K562 (cell line): ENCODE measurements around the gene KRTAP2-1. TPM values are rescaled to one million over a fixed set of nuclear protein-coding genes. Genes with fewer than 3 reads are reported as not detected.

Source experiments
- CBX3 ChIP-seq, 2 experiments: IDR thresholded peaks; 1 replicate in 1 of 2; 2 replicates in 1 of 2; pipeline ENCODE4 v1.6.1; 2012; ENCODE audit warnings: inconsistent platforms in 2 of 2, low read length in 2 of 2, borderline replicate concordance in 1 of 2, control low read depth in 1 of 2
- CEBPG ChIP-seq, 3 experiments: fragments of 200-800 bp in 1 of 3; sonication (Bioruptor generic) in 1 of 3; sonication (generic) in 1 of 3; formaldehyde crosslinking in 1 of 3; IDR thresholded peaks in 2 of 3; conservative IDR thresholded peaks in 1 of 3; 2 replicates each; pipeline versions ENCODE4 v1.6.1 to v1.8.0; 2016 to 2022; ENCODE audit warnings: missing compliant biosample characterization in 2 of 3, missing genetic modification characterization in 2 of 3, mild to moderate bottlenecking in 1 of 3, missing genetic modification reagents in 1 of 3
- CXXC5 ChIP-seq: fragments of 250-450 bp; sonication (Bioruptor Pico); IDR thresholded peaks from 2 replicates; pipeline ENCODE4 v1.8.0; 2022; ENCODE audit warnings: inconsistent platforms, mild to moderate bottlenecking, moderate library complexity
- ETV1 ChIP-seq: fragments of 450-650 bp; conservative IDR thresholded peaks from 2 replicates; pipeline ENCODE4 v1.6.1; 2016; ENCODE audit warnings: missing genetic modification characterization, control low read depth, low read depth, missing compliant biosample characterization
- HDAC2 ChIP-seq: fragments of 450-650 bp; IDR thresholded peaks from 2 replicates; pipeline ENCODE4 v1.6.1; 2016; ENCODE audit warnings: mild to moderate bottlenecking
- HDAC6 ChIP-seq: IDR thresholded peaks from 2 replicates; pipeline ENCODE4 v1.6.1; 2012; ENCODE audit warnings: low read depth, mild to moderate bottlenecking, control low read depth, inconsistent platforms, low read length, moderate library complexity
- HNRNPK ChIP-seq: fragments of 200-400 bp; formaldehyde crosslinking; IDR thresholded peaks from one replicate; pipeline ENCODE4 v1.6.1; 2018; ENCODE audit warnings: mild to moderate bottlenecking, low read depth, low read length; ENCODE audit not compliant: poor library complexity, severe bottlenecking
- KHSRP ChIP-seq: fragments of 450-650 bp; IDR thresholded peaks from 2 replicates; pipeline ENCODE4 v1.6.1; 2017
- KLF1 ChIP-seq: fragments of 450-650 bp; IDR thresholded peaks from 2 replicates; pipeline ENCODE4 v1.6.1; 2016; ENCODE audit warnings: missing genetic modification characterization, missing compliant biosample characterization
- RB1 ChIP-seq: fragments of 450-650 bp; IDR thresholded peaks from 2 replicates; pipeline ENCODE4 v1.6.1; 2017; ENCODE audit warnings: low read depth, mild to moderate bottlenecking
- RBM34 ChIP-seq: fragments of 200-400 bp; formaldehyde crosslinking; IDR thresholded peaks from 2 replicates; pipeline ENCODE4 v1.6.1; 2018; ENCODE audit warnings: low read length, borderline replicate concordance; ENCODE audit not compliant: insufficient read depth
- SAFB2 ChIP-seq: fragments of 200-400 bp; formaldehyde crosslinking; IDR thresholded peaks from 2 replicates; pipeline ENCODE4 v1.6.1; 2018; ENCODE audit warnings: borderline replicate concordance, low read length, low read depth, moderate library complexity; ENCODE audit not compliant: severe bottlenecking
- TARDBP ChIP-seq: fragments of 450-650 bp; IDR thresholded peaks from 2 replicates; pipeline ENCODE4 v1.6.1; 2016
- ZBTB17 ChIP-seq: fragments of 450-650 bp; formaldehyde crosslinking; IDR thresholded peaks from 2 replicates; pipeline ENCODE4 v1.4.0; 2020; ENCODE audit warnings: mild to moderate bottlenecking
- ZNF175 ChIP-seq: fragments of 200-800 bp; sonication (Bioruptor generic); IDR thresholded peaks from 2 replicates; pipeline ENCODE4 v1.6.1; 2016; ENCODE audit warnings: low read depth, mild to moderate bottlenecking, missing genetic modification characterization, missing compliant biosample characterization
- ZNF347 ChIP-seq: fragments of 450-650 bp; formaldehyde crosslinking; IDR thresholded peaks from 2 replicates; pipeline ENCODE4 v1.4.0; 2020; ENCODE audit warnings: low read depth, mild to moderate bottlenecking, moderate library complexity
- ZNF408 ChIP-seq: fragments of 250-450 bp; sonication (Bioruptor Pico); IDR thresholded peaks from 2 replicates; pipeline ENCODE4 v1.4.0; 2020; ENCODE audit warnings: low read depth, mild to moderate bottlenecking, moderate library complexity
- ZNF696 ChIP-seq: fragments of 250-450 bp; sonication (Bioruptor Pico); conservative IDR thresholded peaks from 2 replicates; pipeline ENCODE4 v1.4.0; 2020; ENCODE audit warnings: mild to moderate bottlenecking, moderate library complexity
- polyA plus RNA-seq, 8 experiments: library from polyadenylated mRNA; depleted of rRNA in 4 of 8; stranded (reverse) in 5 of 8; unstranded in 3 of 8; fragments of >200 nt; fragmentation: Nextera tagmentation in 2 of 8; fragmentation: Illumina TruSeq in 1 of 8; extraction: Ambion mirVana in 2 of 8; extraction: Trizol in 1 of 8; gene quantifications; 2 replicates each; pipeline versions ENCODE4 v1.2.1 to v1.2.3, GENCODE V29; 2011 to 2014; ENCODE audit warnings: inconsistent platforms in 1 of 8, missing spikeins in 1 of 8
- total RNA-seq, 7 experiments: library from RNA; depleted of rRNA in 6 of 7; stranded (reverse); fragments of >200 nt in 6 of 7; fragmentation: Illumina TruSeq in 2 of 7; extraction: Trizol in 2 of 7; gene quantifications; 2 replicates each; pipeline versions ENCODE4 v1.2.1 to v1.2.3, GENCODE V29; 2011 to 2021; ENCODE audit warnings: low replicate concordance in 1 of 7
- TF ChIP-seq, protein P1 (sequence below): sonication (generic); formaldehyde crosslinking; IDR thresholded peaks from 2 replicates; pipeline ENCODE4 v1.8.0; 2023; ENCODE audit warnings: missing genetic modification reagents, mild to moderate bottlenecking, borderline replicate concordance
- TF ChIP-seq, protein P2 (sequence below): sonication (generic); formaldehyde crosslinking; IDR thresholded peaks from 2 replicates; pipeline ENCODE4 v1.8.0; 2022; ENCODE audit warnings: missing genetic modification reagents, mild to moderate bottlenecking, moderate library complexity, borderline replicate concordance

Gene KRTAP2-1
- total and polyA plus RNA-seq, 9 of the 15 experiments (the other 6 are each of a cell fraction or from before 2014, with no cell fraction given) = not detected

DNA sequence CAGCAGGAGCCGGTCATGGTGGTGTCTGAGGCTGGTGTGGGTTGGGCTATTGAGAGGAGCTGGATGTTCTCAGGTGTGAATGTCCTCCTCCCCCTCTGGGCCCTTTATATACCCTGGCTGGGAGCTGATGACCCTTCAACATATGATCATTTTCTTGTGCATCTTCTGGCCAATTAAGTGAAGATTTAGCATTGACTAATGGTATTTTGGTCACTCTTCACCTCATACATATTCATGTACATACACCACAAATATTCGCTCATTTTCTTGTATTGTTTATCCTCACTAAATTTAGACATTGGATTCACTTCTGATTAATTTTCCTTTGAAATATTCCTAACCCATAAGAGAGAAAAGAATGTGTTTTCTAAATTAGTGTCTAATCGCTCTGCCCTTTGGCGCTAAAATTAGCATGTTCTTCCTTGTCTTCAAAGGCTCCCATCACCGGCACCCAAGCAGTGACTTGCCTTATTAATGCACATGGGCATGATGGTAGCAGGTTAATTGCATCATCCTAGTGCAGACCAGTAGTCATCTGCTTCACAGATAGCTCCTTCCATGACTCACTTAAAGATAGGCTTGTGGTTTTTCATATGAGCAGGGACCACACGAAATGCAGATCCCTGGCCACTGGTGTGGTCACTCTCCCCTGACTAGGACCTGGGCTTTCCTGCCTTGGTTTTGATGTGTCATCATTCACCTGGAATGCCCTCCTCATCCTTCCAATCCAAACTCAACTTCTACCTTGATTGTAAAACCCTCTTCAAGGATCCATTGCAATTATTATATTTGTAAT is 18.9 kb upstream of the KRTAP2-1 start, which contains the start of gene KRTAP2-4 (continued):
- TF ChIP-seq, protein P1, sequence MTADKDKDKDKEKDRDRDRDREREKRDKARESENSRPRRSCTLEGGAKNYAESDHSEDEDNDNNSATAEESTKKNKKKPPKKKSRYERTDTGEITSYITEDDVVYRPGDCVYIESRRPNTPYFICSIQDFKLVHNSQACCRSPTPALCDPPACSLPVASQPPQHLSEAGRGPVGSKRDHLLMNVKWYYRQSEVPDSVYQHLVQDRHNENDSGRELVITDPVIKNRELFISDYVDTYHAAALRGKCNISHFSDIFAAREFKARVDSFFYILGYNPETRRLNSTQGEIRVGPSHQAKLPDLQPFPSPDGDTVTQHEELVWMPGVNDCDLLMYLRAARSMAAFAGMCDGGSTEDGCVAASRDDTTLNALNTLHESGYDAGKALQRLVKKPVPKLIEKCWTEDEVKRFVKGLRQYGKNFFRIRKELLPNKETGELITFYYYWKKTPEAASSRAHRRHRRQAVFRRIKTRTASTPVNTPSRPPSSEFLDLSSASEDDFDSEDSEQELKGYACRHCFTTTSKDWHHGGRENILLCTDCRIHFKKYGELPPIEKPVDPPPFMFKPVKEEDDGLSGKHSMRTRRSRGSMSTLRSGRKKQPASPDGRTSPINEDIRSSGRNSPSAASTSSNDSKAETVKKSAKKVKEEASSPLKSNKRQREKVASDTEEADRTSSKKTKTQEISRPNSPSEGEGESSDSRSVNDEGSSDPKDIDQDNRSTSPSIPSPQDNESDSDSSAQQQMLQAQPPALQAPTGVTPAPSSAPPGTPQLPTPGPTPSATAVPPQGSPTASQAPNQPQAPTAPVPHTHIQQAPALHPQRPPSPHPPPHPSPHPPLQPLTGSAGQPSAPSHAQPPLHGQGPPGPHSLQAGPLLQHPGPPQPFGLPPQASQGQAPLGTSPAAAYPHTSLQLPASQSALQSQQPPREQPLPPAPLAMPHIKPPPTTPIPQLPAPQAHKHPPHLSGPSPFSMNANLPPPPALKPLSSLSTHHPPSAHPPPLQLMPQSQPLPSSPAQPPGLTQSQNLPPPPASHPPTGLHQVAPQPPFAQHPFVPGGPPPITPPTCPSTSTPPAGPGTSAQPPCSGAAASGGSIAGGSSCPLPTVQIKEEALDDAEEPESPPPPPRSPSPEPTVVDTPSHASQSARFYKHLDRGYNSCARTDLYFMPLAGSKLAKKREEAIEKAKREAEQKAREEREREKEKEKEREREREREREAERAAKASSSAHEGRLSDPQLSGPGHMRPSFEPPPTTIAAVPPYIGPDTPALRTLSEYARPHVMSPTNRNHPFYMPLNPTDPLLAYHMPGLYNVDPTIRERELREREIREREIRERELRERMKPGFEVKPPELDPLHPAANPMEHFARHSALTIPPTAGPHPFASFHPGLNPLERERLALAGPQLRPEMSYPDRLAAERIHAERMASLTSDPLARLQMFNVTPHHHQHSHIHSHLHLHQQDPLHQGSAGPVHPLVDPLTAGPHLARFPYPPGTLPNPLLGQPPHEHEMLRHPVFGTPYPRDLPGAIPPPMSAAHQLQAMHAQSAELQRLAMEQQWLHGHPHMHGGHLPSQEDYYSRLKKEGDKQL = no peak
- TF ChIP-seq TARDBP (no peak), CXXC5 (CRISPR knock-in tag) (peak; percentile 27; the same call in 1 of the 2 replicates), HDAC2 (0 out of 2 replicates have a peak, but pooled peaks have one; percentile 30), ZBTB17 (CRISPR knock-in tag) (no peak), SAFB2 (no peak), ZNF408 (CRISPR knock-in tag) (no peak), ZNF175 (CRISPR knock-in tag) (peak; percentile 72; the same call in 1 of the 2 replicates), ETV1 (tag) (0 out of 2 replicates have a peak, but pooled peaks have one; percentile 12), HNRNPK (no peak), KHSRP (no peak), CEBPG (CRISPR knock-in tag; IDR thresholded peaks at IDR 0.05) (peak; percentile 89), CEBPG (tag; conservative IDR thresholded peaks at IDR 0.05 in 1 of 2, IDR thresholded peaks at IDR 0.05 in 1 of 2) (peak; percentile 98 to 99), ZNF696 (no peak), HDAC6 (no peak), CBX3 (IDR thresholded peaks at IDR 0.05; ENCODE audit: borderline replicate concordance in 1 of 2, low read length in 2 of 2) (no peak), RB1 (no peak), KLF1 (tag) (no peak), ZNF347 (CRISPR knock-in tag) (no peak), RBM34 (no peak)
- TF ChIP-seq, protein P2, sequence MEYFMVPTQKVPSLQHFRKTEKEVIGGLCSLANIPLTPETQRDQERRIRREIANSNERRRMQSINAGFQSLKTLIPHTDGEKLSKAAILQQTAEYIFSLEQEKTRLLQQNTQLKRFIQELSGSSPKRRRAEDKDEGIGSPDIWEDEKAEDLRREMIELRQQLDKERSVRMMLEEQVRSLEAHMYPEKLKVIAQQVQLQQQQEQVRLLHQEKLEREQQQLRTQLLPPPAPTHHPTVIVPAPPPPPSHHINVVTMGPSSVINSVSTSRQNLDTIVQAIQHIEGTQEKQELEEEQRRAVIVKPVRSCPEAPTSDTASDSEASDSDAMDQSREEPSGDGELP = peak; percentile 43
